Stimulated activated CD4-positive, alpha-beta T cell treated with anti-CD3 and anti-CD28 coated beads, Interleukin-4, amount 100 ng/mL, for 1 hour (primary cell): Measurements from ENCODE around the gene GPR33.
"Not testable (repeated sequence)": the region's sequence is repeated elsewhere in the genome, so short reads cannot be mapped to it uniquely, and the experiment has no call there.

Source experiments
- DNase-seq: peaks from one replicate; pipeline ENCODE4 v3.0.0-alpha.2; 2020

GPR33 gene, protein sequence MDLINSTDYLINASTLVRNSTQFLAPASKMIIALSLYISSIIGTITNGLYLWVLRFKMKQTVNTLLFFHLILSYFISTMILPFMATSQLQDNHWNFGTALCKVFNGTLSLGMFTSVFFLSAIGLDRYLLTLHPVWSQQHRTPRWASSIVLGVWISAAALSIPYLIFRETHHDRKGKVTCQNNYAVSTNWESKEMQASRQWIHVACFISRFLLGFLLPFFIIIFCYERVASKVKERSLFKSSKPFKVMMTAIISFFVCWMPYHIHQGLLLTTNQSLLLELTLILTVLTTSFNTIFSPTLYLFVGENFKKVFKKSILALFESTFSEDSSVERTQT

DNA sequence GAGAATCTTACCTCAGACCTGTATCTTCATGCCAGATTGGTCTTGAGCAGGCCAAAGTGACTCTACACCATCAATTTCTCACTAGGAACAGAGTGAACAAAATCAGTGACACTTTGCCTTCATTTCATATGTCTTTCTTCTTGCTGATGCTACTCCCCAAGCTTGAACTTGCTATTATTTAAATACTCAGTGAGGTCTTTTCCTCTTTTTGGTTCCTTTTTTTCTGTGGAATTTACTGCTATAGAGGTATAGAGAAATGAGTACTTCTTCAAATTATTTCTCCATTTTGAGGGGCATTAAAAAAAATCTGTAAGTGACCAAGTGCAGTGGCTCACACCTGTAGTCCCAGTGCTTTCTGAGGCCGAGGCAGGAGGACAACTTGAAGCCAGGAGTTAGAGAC is at the start of gene GPR33:
Gene GPR33 (minus strand): TSS at position 154 of the 400 bp plus-strand sequence. CDS start 4,074 bp downstream, outside the sequence.
- no peak for DNase-seq

DNA sequence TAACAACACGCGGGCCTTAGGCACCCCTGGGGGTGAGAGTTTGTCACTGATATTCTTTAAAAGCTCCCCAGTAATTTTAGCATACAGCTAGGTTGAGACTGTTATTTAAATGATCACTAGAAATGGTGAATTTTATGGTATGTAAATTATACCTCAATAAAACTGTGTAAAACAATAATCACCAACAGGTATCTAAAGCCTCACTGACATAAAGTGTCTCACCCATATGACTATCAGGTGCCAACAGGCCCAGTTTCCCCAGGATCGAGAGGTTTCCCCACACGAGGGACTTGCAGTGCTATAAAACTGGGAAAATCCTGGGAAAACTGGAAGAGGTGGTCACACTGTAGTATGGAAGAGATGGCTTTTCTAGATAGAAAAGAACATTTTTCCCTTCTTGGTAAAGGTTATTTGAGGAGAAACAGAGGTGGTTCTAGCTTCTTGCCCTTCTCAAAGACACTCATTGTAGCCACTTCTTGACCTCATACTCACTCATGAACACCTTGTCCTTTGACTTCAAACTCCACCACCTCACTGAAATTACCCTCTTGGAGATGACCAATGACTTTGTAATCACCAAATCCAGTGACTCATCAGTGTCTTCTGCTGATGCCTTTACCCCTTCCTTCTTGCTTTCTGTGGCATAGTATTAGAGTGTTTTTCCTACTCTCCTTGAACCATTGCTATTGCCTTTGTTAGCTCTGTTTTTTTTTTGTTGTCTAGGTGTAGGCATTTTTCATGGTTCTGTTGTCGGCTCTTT is 48.5 kb upstream of the GPR33 start:
- no peak for DNase-seq

DNA sequence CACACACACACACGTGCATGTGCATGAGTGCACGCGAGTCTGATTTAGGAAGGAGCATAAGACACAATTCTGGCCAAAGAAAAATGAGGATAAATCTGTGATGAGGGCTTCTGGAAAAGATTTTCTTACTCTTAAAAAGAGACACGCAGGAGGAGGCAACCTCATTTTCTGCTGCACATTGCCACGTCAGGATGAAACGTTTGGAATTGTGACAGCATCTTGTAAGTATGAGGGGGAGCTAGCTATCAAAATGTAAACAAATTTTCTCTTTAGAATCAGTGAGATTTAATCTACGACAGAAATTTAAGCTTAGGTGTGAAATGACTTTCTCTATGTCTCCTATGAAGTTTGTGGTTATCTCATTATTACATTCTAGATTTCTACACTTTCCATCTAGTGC is 42.3 kb upstream of the GPR33 start:
- DNase-seq, result no peak

DNA sequence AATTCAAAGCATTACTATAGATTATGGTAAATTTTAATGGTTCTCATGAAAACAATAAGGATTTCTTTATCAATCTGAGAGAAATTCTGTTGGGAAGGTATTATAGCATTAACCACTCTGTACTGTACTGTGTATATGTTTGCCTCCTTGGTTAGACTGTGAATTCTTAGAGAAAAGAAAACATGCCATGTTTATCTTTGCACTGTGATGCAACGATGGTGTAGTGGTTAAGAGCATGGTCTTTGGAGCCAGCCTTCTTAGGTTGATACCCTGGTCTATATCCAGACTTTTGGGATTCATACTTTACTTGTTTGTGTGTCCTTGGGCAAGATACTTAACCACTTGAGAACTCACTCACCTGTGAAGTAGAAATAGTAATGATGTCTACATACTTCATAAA is 41.2 kb upstream of the GPR33 start:
- no peak for DNase-seq

DNA sequence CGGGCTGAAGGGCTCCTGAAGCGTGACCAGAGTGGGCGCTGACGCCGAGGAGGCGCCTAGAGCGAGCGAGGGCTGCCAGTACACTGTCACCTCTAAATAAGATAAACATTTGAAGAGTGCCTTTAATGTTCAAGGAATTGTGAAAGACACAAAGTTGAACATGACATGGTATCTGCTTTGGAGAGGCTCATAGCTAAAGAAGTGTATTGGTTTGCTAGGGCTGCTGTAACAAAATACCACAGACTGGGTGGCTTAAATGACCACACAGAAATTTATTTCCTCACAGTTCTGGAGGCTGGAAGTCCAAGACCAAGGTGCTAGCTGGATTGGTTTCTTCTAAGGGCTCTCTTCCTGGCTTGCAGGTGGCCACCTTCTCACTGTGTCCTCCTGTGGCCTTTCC is 39.7 kb upstream of the GPR33 start:
- no peak for DNase-seq

DNA sequence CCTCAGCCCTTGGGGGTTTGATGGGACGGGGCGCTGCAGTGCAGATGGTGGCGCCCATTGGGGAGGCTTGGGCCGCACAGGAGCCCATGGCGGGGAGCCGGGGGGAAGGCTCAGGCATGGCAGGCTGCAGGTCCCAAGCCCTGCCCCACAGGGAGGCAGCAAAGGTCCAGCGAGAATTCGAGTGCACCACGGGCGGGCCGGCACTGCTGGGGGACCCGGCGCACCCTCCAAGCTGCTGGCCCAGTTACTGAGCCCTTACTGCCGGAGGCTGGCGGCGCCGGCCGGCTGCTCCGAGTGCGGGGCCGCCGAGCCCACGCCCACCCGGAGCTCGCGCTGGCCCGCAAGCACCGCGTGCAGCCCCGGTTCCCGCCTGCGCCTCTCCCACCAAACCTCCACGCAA is 39.2 kb upstream of the GPR33 start:
- DNase-seq, result no peak

DNA sequence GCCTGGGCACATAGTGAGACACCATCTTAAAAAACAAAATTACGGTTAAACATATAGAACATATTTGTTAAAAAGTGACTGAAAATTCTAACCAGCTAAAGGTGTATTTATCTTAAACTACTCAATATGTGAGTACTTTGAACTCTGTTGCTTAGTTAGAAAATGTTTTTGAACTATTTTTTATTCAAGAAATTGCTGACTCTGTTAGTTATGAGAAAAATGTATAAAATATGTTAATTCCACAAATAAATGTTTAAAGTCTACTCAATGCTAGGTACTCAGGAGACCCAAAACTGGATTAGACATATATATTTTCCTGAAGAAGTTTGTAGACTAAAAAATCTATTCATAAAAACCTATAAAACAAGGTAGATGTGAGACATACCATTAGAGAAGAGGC is 23.0 kb upstream of the GPR33 start:
- DNase-seq, result no peak

DNA sequence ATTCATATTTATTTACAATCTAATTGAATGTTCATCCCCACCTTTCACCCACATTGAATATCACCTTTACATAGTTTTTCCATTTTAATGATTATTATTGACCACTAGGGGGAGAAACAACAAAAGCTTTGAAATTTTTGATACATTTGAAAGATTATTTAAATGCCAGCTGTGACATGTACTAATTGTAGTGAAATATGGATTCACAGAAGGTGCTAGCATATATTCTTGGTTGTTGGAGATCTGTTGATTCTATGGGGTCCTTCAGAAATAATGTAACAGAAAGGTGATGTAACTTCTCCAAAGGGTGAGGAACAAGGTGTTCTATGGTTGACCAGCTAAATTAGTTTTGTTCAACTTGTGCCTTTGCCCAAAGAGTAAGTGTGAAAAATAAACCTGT is 22.4 kb upstream of the GPR33 start:
- no peak for DNase-seq

DNA sequence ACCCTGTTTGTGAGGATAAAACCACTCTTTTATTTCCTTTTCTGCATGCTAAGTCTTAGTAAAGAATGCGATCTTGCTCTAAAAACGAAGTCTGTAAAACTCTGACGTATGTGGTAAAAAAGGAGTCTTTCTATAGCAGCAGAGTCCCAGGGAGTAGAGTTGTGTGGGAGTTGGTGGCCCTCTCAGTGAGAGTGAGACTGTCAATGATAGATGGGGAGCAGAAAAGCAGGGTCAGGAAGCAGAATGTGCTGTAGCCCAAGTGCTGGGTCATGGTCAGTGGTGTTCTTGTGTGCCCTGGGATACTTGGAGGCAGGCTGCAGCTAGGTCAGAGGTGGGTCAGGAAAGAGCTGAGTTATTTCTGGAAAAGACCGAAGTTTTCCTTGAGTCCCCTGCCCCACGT is 20.3 kb upstream of the GPR33 start:
- DNase-seq, result no peak

DNA sequence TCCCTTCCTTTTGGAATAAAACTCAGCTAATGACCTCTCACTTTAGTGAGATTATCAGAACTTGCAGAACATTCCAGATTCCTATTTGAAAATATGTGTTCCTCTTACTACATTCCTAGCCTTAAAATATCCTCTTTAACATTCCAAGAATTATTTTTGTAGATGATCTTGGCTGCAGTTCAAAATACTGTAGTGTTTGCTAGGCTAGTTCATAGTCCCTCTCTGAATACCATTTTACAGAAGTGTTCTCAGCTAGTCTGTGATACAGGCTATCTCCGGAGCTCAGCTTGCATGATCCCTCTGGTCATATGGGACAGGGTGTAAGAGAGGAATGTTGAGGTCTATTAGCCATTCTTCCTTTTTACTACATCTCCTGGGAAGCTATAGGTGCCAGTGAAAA is 17.6 kb upstream of the GPR33 start:
- DNase-seq, result no peak

DNA sequence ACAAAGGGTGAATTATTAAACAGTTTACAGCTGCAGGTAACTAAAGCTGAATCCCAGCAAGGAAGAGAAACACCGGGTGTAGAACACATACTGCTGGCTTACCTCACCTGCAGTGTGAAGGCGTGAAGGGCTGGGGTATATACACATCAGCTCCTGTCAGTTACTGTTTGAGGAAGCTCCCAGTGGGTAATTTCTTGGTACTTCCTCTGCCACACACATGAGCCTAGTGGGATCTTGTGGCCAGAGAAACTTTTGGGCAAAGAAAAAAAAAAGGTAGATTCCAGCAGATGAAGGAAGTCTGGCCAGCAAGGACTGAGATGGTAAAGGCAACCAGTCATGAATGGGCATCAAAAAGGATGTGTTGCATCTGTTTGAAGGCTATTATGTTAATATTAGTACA is 14.0 kb upstream of the GPR33 start:
- DNase-seq, result no peak

DNA sequence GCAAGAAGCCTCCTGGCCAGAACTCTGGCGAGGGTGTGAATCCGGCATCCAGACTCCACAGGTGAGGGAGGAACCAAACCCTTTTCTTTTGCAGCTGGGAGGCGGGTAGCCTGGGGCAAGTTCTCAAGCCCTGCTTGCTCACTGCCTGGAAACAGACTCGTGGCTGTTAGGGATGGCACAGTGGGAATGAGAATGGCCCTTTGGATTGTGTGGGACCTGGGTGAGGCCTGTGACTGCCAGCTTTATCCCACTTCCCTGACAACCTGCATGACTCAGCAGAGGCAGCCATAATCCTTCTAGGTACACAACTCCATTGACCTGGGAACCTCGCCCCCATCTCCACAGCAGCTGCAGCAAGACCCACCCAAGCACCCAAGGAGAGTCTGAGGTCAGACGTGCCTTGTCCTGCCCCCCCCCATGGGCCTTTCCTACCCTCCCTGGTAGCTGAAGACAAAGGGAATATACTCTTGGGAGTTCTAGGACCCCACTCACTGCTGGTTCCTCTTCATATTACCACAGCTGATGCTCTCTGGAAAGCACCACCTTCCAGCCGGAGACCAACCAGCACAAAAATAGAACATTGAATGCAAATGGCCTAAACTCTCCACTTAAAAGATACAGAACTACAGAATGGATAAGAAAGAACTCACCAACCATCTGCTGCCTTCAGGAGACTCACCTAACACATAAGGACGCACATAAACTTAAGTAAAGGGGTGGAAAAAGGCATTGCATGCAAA is 5.1 kb upstream of the GPR33 start:
- DNase-seq, result no peak

DNA sequence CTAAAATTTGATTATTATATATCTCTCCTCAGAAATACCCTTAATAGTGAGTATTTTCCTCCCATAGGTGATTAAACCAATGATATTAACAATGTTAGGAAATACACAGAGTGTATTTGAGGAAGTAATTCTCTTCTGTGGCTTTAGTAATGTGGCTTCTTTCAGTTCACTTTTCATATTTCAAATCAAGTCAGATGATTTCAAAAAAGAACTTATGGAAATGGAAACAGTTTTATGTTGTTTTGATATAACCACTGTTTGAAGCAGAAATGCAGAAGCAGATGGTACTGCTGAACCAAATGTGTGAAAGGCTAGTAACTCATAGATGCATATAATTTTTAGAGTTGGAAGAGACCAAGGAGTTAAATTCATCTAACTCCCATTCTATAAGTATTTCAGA is 1.9 kb upstream of the GPR33 start:
- DNase-seq, result no peak

DNA sequence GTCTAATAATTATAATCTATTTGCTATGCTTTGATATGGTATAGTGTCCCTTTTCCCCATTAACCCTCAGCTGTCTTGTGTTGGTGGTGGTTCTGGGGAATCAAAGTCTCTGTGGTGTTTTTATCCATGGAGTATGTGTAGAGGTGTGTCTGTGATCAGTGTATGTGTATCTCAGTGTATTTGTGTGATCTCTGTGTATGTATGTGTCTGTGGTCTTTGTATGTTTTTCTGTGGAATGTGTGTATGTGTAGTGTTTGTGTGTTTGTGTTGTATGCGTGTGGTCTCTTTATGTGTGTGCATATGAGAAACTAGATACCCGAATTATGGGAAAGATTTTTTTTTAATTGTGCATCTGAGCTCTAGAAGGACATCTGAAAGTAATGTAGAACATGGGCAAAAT is 1.1 kb downstream of the GPR33 start:
- no peak for DNase-seq

DNA sequence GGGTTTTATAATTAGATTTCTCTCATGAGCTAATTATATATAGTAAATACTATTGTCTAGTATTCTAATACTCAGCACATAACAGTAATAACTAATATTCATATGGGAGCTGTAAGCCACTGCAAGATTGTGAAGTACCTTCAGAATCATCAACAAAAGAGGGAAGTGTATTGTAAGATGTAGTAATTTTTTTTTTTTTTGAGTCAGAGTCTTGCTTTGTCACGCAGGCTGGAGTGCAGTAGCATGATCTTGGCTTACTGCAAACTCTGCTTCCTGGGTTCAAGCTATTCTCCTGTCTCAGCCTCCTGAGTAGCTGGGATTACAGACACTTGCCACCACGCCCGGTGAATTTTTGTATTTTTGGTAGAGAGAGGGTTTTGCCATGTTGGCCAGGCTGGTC is 3.1 kb downstream of the GPR33 start:
- no peak for DNase-seq

DNA sequence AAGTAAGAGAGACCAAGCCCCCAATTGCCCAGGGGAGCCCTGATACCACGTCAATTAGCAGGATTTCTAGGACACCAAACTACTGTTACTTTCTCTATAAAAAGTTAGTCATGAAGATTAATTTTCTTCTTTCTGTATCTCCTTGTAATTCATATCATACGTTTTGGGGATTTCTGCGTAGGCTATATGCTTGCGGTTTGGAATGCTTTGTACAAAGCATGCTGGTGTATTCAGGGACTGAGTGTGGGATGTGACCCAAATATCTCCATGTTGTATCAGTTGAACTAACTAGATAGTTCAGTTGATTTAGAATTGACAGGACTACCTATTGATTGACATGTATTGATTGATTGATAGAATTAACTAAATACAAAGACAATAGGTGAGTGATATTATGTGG is 7.7 kb downstream of the GPR33 start:
- no peak for DNase-seq

DNA sequence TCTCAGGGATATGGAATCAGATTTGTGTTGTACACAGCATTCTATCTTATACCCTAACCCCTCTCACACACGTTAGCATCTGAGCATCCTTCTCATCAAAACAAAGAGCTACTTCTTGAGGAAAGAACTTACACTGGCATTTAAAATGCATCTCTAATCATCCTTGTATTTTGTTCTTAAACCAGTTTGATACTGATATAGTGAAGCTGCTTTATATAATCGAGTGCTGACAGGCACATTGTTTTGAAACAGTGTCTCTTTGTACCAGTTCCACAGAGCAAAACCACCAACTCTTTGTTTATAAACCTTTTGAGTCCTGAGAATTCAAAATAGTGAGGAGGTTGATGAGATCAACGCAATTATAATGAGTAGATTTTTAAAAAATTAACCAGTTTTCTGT is 8.8 kb downstream of the GPR33 start:
- DNase-seq, result no peak

DNA sequence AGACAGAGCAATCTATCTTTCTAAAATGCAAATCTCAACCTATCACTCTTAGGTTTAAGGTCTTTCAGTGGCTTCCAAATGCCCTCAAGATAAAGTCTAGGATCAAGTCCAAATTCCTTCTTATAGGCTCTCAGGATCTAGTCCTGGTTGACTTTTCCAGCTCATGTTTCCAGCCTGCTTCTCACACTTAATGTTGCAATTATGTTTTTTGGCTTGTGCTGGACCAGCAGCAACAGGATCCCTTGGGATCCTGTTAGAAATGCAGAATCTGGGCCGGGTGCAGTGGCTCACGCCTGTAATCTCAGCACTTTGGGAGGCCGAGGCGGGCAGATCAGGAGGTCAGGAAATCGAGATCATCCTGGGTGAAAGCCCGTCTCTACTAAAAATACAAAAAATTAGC is 10.6 kb downstream of the GPR33 start:
- DNase-seq, result no peak

DNA sequence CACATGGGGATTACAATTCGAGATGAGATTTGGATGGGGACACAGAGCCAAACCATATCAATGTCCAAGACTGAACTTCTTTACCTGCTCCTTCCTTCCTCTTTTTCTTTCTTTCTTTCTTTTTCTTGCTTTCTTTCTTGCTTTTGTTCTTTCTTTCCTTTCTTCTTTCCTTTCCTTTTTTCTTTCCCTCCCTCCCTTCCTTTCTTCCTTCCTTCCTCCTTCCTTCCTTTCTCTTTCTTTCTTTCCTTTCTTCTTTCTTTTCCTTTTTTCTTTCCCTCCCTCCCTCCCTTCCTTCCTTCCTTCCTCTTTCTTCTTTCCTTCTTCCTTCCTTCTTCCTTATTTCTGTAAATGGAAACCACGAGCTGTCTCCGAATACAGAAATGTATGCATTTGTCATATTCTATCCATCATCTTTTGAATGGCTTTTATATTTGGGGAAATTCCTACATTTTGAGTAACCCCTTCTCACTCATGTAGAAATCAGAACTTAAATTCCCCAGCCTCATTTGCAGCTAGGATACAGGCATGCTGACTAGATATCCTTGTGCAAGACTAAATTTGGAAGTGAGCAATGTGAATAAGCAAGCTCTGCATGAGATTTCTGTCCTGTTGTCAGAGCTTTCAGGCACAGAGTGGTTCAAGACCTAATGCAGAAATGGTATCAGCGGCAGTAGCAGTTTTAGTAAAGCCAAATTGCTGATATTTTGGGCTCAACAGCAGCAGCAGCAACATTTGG is 11.5 kb downstream of the GPR33 start:
- no peak for DNase-seq

DNA sequence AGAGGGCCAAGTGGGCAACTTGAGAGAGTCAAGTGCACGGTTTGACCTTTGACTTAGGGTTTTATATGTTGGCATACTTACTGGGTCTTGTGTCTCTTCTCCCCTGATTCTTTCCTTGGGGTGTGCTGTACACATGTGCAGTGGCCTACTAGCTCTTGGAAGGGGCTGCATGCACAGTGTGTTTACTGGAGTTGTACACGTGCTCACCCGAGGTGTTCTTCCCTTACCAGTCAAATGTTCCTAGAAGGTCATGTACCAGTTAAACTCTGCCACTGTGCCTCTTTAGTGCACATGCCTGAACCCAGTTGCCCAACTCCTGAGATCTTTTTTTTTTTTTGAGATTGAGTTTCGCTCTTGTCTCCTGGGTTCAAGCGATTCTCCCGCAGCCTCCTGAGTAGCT is 21.3 kb downstream of the GPR33 start:
- DNase-seq, result no peak

DNA sequence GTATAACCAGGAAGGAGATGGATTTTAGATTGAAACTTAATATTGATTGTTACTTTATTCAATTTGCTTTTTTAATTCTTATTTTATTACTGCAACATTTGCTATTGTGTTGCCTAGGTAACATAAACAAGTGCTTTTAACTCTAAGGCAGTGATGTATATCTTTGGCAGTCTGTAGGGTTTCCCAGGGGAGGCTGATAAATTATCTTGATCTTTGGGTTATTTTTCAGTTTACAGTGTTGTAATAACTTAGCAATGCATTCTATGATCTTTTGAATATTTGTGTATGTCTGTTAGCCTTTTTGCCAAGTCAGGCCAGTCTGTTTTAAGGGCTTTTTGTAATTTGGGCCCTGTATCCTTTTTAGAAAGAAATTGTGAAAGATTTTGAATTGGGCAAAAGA is 22.7 kb downstream of the GPR33 start:
- no peak for DNase-seq

DNA sequence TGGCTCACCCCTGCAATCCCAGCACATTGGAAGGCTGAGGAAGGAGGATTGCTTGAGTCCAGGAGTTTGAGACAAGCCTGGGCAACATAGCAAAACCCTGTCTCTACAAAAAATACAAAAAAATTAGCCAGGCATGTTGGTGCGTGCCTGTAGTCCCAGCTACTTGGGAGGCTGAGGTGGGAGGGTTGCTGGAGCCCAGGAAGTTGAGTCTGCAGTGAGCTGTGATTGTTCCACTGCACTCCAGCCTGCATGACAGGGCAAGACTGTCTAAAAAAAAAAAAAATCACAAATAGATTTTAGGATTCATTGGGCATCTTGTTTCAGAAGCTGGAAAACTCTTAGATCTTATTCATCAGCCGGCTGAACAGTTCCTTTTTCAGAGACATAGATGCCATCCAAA is 25.4 kb downstream of the GPR33 start:
- DNase-seq, result not testable (repeated sequence)

DNA sequence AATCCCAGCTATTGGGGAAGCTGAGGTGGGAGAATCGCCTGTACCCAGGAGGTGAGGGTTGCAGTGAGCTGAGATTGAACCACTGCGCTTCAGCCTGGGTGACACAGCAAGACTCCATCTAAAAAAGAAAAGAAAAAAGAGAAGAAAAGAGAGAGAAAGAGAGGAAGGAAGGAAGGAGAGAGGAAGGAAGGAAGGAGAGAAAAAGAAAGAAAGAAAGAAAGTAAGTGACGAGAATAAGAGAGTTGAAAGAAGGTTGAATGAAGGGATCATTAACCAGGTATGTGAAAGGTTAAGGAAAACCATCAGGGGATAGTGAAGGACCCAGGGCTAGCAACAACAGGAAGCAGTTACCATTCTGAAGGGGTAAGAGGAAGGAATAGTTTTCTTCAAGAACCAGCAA is 26.3 kb downstream of the GPR33 start:
- DNase-seq, result no peak
